ENCODE measurements around the gene ALOXE3. TPM values are rescaled to one million over a fixed set of nuclear protein-coding genes. Genes with fewer than 3 reads are reported as not detected.
A peak's percentile ranks its signal among the peaks of the same experiment; 100 is the strongest.

The ALOXE3 gene
- total RNA-seq, 4 donors from 2014 or later: not detected

GRCh38 chr17:8118769-8119580 is 661 bp upstream of the ALOXE3 start:
- H3K36me3 ChIP-seq: no peaks in the 10 kb centered on the region
- ATAC-seq (peak; percentile 74 to 76), DNase-seq (peak; percentile 64 to 89)
- TF ChIP-seq CTCF (IDR thresholded peaks at IDR 0.05 in 4 of 5, conservative IDR thresholded peaks at IDR 0.05 in 1 of 5) (peak; percentile 89 to 94 (median 93)), POLR2A (IDR thresholded peaks at IDR 0.05) (no peak)
- H3K9me3 ChIP-seq: no peaks in the 10 kb centered on the region
- intact Hi-C loops (cut with DNase I; ENCODE audit: low total_unique reads) (loop anchor here (1.0 to 5.0 kb wide), 7 partner anchors 25 to 282 kb away; partner anchors contain the start of genes PFAS and SLC25A35), in situ Hi-C loops (cut with MboI; ENCODE audit: low sequenced_read_pairs in 4 of 4) (no loop called here)
- H3K4me3 ChIP-seq: peak overlapping the region; percentile 49 to 63 (median 56)
- H3K27ac ChIP-seq: peak overlapping the region; percentile 76 to 87 (median 84)
- peaks cover 33 to 43% (median 38%) of the 10 kb centered on the region in 3 donors for H3K27me3 ChIP-seq
- H3K4me1 ChIP-seq: peaks cover 41 to 49% of the 10 kb centered on the region in 2 donors

GRCh38 chr17:8117367-8117979 is 841 bp downstream of the ALOXE3 start:
- intact Hi-C loops (cut with DNase I; ENCODE audit: low total_unique reads): loop anchor here (5.0 kb wide), 2 partner anchors 55 to 280 kb away; no protein-coding TSS in a partner anchor
- peak overlapping the region in 3 of 4 donors; percentile 49 to 63 (median 56) for H3K4me3 ChIP-seq
- no peaks in the 10 kb centered on the region for H3K9me3 ChIP-seq
- ATAC-seq (no peak), DNase-seq (no peak)
- no peak for TF ChIP-seq POLR2A (IDR thresholded peaks at IDR 0.05)
- TF ChIP-seq CTCF (IDR thresholded peaks at IDR 0.05 in 4 of 5, conservative IDR thresholded peaks at IDR 0.05 in 1 of 5): no peak
- no peaks in the 10 kb centered on the region for H3K36me3 ChIP-seq
- H3K27me3 ChIP-seq: peaks cover 21 to 40% (median 26%) of the 10 kb centered on the region in 3 donors
- in situ Hi-C loops (cut with MboI; ENCODE audit: low sequenced_read_pairs in 4 of 4): no loop called here
- no peak overlapping the region for H3K27ac ChIP-seq
- H3K4me1 ChIP-seq: peaks cover 26 to 34% of the 10 kb centered on the region in 2 donors

- no peak for TF ChIP-seq CTCF (IDR thresholded peaks at IDR 0.05 in 4 of 5, conservative IDR thresholded peaks at IDR 0.05 in 1 of 5)
- no peak for TF ChIP-seq POLR2A (IDR thresholded peaks at IDR 0.05)
- peaks cover 25 to 27% of the 10 kb centered on the region in 2 donors for H3K4me1 ChIP-seq
- no peaks in the 10 kb centered on the region for H3K36me3 ChIP-seq
- H3K27me3 ChIP-seq: peaks cover 22 to 43% (median 25%) of the 10 kb centered on the region in 3 donors
- no peak overlapping the region for H3K4me3 ChIP-seq
- intact Hi-C loops (cut with DNase I; ENCODE audit: low total_unique reads) (loop anchor here (5.0 kb wide), 2 partner anchors 54 to 279 kb away; no protein-coding TSS in a partner anchor), in situ Hi-C loops (cut with MboI; ENCODE audit: low sequenced_read_pairs in 4 of 4) (no loop called here)
- no peaks in the 10 kb centered on the region for H3K9me3 ChIP-seq
- H3K27ac ChIP-seq: no peak overlapping the region
- no peak for ATAC-seq
- DNase-seq: no peak
These were observed 1.5 kb downstream of the ALOXE3 start for GRCh38 chr17:8116776-8117175.

GRCh38 chr17:8110907-8111306 is 7.4 kb downstream of the ALOXE3 start:
- intact Hi-C loops (cut with DNase I; ENCODE audit: low total_unique reads): no loop called here
- H3K36me3 ChIP-seq: no peaks in the 10 kb centered on the region

More at GRCh38 chr17:8110907-8111306, 7.4 kb downstream of the ALOXE3 start:
- peaks cover 34 to 50% (median 39%) of the 10 kb centered on the region in 3 donors for H3K27me3 ChIP-seq
- no peak overlapping the region for H3K4me3 ChIP-seq
- TF ChIP-seq CTCF (IDR thresholded peaks at IDR 0.05 in 4 of 5, conservative IDR thresholded peaks at IDR 0.05 in 1 of 5): no peak
- H3K4me1 ChIP-seq: peaks cover 0 to 7% of the 10 kb centered on the region in 2 donors
- no peak overlapping the region for H3K27ac ChIP-seq
- DNase-seq: no peak
- no peaks in the 10 kb centered on the region for H3K9me3 ChIP-seq
- no peak for ATAC-seq
- in situ Hi-C loops (cut with MboI; ENCODE audit: low sequenced_read_pairs in 4 of 4): no loop called here
